Mucosa of stomach (tissue), 1 donor: ENCODE data around the gene PSMD2.
"Not testable (repeated sequence)": the region's sequence is repeated elsewhere in the genome, so short reads cannot be mapped to it uniquely, and the experiment has no call there.

Experiments
- H3K27me3 ChIP-seq: one replicate; pipeline ENCODE4 v1.7.0; 2013; ENCODE audit warnings: mild to moderate bottlenecking, low read length; ENCODE audit not compliant: control insufficient read depth, insufficient read depth
- H3K36me3 ChIP-seq: one replicate; pipeline ENCODE4 v1.7.0; 2013; ENCODE audit warnings: low read length; ENCODE audit not compliant: control insufficient read depth, insufficient read depth
- H3K4me1 ChIP-seq: one replicate; pipeline ENCODE4 v1.7.0; 2013; ENCODE audit warnings: mild to moderate bottlenecking, low read length; ENCODE audit not compliant: control insufficient read depth, insufficient read depth
- H3K4me3 ChIP-seq: one replicate; pipeline ENCODE4 v1.7.0; 2013; ENCODE audit warnings: low read length
- H3K9ac ChIP-seq: one replicate; pipeline ENCODE4 v1.7.0; 2013; ENCODE audit warnings: mild to moderate bottlenecking, low read length, moderate library complexity
- H3K9me3 ChIP-seq: one replicate; pipeline ENCODE4 v1.7.0; 2013; ENCODE audit warnings: mild to moderate bottlenecking, low read length, moderate library complexity; ENCODE audit not compliant: control insufficient read depth
- donor health status: Pancreatic carcinoma.

The PSMD2 gene

DNA sequence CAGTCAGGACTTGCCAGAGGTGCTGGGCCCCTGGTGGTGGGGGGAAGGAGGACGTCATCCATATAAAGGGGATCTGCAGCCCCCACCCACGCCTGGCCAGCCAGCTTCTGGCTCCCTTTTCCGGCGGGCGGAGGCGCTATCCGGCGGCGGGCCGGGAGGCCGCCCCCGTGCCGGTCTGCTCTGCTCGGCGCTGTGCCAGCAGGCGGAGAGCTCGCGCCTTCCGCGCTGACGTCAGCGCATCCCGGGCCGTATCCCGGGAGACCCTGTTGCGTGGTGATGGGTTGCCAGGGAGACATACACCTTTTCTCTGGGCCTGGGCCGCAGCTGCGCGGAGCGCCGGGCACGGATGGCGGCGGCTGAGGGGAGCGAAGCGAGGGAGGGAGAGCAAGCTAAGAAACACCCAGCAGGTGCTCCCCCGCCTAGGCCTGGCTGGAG, 39.5 kb downstream of the PSMD2 start:
- peaks cover 7% of the 10 kb centered on the region for H3K36me3 ChIP-seq
- H3K9me3 ChIP-seq, result no peaks in the 10 kb centered on the region
- no peaks in the 10 kb centered on the region for H3K27me3 ChIP-seq
- H3K4me3 ChIP-seq, result no peak overlapping the region
- peaks cover 44% of the 10 kb centered on the region for H3K4me1 ChIP-seq
- no peak overlapping the region for H3K9ac ChIP-seq

DNA sequence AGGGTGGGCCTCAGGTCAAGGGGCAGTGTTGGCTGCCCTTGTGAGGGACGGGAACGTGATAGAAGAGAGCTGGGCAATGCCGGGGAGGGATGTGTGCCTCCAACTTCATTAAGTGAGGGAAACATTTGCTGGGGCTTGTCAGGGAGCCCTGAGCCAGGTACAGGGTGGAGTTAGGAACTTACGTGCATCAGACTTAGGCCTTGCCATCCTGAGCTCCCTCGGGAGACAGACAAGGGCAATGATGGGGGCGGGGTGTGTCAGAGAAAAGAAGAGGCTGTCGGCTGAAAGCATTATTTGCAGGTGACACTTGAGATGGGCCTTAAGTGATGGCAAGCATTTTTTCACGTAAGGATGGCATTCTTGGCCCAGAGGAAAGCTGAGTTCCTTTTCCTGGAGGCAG, 40.0 kb downstream of the PSMD2 start:
- no peaks in the 10 kb centered on the region for H3K27me3 ChIP-seq
- H3K4me3 ChIP-seq, result no peak overlapping the region
- no peak overlapping the region for H3K9ac ChIP-seq
- H3K4me1 ChIP-seq, result peaks cover 44% of the 10 kb centered on the region
- no peaks in the 10 kb centered on the region for H3K9me3 ChIP-seq
- H3K36me3 ChIP-seq, result peaks cover 4% of the 10 kb centered on the region

DNA sequence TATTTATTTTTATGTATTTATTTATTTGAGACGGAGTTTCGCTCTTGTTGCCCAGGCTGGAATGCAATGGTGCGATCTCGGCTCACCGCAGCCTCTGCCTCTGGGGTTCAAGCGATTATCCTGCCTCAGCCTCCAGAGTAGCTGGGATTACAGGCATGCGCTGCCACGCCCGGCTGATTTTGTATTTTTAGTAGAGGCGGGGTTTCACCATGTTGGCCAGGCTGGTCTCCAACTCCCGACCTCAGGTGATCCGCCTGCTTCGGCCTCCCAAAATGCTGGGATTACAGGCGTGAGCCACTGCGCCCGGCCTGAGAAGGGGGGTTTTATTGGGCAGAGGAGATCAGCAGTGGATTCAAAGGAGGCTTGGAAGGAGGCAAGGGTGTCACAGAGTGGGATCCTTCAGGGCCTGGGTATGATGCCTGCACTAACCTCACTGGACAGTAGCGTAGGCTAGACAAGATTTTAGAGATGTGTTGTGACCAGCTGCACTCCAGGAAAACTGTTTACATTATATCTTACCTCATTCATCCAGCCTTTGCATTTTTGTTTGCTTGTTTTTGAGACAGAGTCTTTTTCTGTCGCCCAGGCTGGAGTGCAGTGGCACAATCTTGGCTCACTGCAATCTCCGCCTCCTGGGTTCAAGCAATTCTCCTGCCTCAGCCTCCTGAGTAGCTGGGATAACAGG, 40.6 kb downstream of the PSMD2 start:
- not testable (repeated sequence) for H3K9ac ChIP-seq, H3K4me3 ChIP-seq, H3K27me3 ChIP-seq

DNA sequence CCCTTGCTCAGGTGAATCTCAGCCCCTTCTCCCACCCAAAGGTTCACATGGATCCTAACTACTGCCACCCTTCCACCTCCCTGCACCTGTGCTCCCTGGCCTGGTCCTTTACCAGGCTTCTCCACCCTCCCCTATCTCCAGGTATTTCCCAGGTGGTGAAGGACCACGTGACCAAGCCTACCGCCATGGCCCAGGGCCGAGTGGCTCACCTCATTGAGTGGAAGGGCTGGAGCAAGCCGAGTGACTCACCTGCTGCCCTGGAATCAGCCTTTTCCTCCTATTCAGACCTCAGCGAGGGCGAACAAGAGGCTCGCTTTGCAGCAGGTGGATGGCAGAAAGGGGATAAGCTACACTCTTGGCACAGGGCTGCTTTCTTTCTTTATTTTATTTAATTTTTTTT, 42.9 kb downstream of the PSMD2 start:
- peaks cover 43% of the 10 kb centered on the region for H3K4me1 ChIP-seq
- no peak overlapping the region for H3K9ac ChIP-seq
- no peaks in the 10 kb centered on the region for H3K9me3 ChIP-seq
- no peak overlapping the region for H3K4me3 ChIP-seq
- no peaks in the 10 kb centered on the region for H3K36me3 ChIP-seq
- no peaks in the 10 kb centered on the region for H3K27me3 ChIP-seq

More for the DNA sequence above, 40.6 kb downstream of the PSMD2 start:
- not testable (repeated sequence) for H3K9me3 ChIP-seq, H3K36me3 ChIP-seq
- H3K4me1 ChIP-seq, result peaks cover 44% of the 10 kb centered on the region

DNA sequence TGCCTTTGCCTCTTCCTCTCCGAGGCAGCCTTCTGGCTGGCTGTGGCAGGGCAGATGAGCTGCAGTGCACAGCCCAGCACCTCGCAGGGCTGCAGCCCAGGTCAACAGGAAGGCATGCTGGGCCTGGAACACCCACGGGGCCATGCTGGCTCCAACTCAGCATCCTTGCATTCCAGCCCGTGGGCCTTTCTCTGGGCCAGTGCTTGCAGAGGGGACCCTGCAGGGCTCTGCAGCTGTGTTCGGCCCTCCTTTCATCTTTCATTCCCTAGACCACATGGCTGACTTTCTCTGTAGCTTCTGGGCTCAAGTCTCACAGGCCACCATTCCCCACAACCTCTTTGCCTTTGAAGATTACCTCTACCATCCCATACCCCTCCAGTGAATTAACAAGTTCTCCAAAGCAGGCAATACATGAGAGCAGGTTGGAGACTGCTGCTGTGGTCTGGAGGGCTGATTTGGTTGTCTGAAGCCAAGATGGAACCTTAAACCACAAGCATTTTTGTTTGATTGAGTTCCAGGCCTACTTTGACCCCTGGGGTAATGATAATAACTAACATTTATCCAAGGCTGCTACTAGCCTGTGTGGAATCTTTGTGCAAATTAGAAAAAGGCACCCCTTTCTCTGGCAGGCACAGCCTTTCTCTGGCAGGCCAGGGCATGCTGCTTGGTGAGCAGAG, 44.3 kb downstream of the PSMD2 start:
- no peaks in the 10 kb centered on the region for H3K36me3 ChIP-seq
- H3K9ac ChIP-seq, result no peak overlapping the region
- no peak overlapping the region for H3K4me3 ChIP-seq
- no peaks in the 10 kb centered on the region for H3K27me3 ChIP-seq
- peaks cover 32% of the 10 kb centered on the region for H3K4me1 ChIP-seq
- no peaks in the 10 kb centered on the region for H3K9me3 ChIP-seq

DNA sequence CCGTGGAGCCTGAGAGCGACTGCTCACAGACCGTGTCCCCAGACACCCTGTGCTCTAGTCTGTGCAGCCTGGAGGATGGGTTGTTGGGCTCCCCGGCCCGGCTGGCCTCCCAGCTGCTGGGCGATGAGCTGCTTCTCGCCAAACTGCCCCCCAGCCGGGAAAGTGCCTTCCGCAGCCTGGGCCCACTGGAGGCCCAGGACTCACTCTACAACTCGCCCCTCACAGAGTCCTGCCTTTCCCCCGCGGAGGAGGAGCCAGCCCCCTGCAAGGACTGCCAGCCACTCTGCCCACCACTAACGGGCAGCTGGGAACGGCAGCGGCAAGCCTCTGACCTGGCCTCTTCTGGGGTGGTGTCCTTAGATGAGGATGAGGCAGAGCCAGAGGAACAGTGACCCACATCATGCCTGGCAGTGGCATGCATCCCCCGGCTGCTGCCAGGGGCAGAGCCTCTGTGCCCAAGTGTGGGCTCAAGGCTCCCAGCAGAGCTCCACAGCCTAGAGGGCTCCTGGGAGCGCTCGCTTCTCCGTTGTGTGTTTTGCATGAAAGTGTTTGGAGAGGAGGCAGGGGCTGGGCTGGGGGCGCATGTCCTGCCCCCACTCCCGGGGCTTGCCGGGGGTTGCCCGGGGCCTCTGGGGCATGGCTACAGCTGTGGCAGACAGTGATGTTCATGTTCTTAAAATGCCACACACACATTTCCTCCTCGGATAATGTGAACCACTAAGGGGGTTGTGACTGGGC, 45.7 kb downstream of the PSMD2 start:
- no peaks in the 10 kb centered on the region for H3K36me3 ChIP-seq
- no peaks in the 10 kb centered on the region for H3K27me3 ChIP-seq
- no peak overlapping the region for H3K4me3 ChIP-seq
- H3K4me1 ChIP-seq, result peaks cover 34% of the 10 kb centered on the region
- H3K9me3 ChIP-seq, result no peaks in the 10 kb centered on the region
- H3K9ac ChIP-seq, result no peak overlapping the region

DNA sequence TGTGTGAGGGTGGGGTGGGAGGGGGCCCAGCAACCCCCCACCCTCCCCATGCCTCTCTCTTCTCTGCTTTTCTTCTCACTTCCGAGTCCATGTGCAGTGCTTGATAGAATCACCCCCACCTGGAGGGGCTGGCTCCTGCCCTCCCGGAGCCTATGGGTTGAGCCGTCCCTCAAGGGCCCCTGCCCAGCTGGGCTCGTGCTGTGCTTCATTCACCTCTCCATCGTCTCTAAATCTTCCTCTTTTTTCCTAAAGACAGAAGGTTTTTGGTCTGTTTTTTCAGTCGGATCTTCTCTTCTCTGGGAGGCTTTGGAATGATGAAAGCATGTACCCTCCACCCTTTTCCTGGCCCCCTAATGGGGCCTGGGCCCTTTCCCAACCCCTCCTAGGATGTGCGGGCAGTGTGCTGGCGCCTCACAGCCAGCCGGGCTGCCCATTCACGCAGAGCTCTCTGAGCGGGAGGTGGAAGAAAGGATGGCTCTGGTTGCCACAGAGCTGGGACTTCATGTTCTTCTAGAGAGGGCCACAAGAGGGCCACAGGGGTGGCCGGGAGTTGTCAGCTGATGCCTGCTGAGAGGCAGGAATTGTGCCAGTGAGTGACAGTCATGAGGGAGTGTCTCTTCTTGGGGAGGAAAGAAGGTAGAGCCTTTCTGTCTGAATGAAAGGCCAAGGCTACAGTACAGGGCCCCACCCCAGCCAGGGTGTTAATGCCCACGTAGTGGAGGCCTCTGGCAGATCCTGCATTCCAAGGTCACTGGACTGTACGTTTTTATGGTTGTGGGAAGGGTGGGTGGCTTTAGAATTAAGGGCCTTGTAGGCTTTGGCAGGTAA, 46.5 kb downstream of the PSMD2 start:
- Histone ChIP-seq H3K4me1 (peaks cover 37% of the 10 kb centered on the region), H3K9me3 (no peaks in the 10 kb centered on the region), H3K9ac (no peak overlapping the region), H3K27me3 (no peaks in the 10 kb centered on the region), H3K4me3 (no peak overlapping the region), H3K36me3 (no peaks in the 10 kb centered on the region)

DNA sequence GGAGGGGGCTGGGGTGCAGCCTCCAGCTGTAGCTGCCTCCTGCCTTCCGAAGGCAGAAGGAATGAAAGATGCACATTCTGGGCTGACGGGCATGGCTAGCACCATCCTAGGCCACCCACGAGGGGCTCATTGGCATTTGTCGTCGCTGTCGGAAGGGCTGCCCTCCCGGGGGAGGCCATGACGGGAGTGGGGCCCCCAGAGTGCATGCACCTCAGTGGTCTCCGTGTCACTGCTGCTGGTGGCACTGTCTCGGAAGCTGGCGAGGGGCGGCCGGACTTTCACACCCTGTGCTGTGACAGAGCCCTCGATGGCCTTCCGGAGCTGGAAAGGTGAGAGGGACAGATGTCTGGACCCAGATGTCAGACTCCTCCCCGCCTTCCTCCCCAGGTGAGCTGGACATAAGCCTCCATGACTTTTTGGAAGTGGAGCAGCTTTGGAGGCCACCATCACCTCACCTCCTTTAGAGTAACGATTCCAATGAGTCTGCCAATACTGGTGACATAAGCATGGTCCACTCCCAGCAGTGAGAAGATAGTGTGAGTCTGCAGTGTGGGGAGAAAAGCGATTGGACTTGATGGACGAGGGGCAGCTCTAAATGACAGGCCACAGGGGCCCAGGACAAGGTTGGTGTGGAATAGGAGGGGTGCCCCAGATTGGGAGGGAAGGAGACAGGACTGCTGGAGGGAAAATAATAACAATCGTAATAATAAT, 47.6 kb downstream of the PSMD2 start:
- no peak overlapping the region for H3K9ac ChIP-seq
- no peaks in the 10 kb centered on the region for H3K27me3 ChIP-seq
- no peaks in the 10 kb centered on the region for H3K9me3 ChIP-seq
- no peaks in the 10 kb centered on the region for H3K36me3 ChIP-seq
- H3K4me1 ChIP-seq, result peaks cover 37% of the 10 kb centered on the region
- no peak overlapping the region for H3K4me3 ChIP-seq

DNA sequence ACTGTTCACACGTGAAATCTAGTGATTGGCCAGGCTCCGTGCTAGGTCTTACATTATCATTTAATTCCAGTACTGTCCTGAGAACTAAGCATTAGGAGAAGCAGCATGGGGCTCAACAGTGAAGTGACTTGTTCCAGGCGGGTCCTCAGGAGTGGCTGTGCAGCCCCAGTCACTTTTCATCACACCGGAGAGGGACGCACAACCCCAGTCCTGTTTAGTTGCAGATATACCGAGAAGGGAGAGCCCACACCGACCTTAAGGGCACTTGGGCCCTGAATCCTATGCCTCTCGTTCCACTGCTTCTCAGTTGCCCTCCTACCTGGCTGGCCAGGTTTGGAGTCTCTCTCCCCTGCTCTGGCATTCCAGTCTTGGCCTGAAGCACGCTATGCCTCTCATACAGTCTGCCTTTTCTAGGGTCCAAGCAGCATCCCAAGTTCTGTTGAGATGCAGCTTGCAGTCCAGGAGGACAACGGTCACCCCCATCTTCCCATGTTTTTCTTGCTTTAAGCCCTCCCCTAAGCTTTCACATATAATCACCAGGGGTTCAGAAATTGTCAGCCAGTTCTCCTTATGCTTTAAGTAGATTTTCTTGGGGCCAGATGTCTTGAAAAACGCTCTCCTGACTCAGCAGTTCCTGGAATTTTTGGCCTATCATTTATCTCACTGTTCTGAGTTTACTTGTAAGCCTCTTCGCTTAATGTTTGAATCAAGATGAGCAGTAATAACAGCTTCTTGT, 48.4 kb downstream of the PSMD2 start:
- H3K4me3 ChIP-seq, result no peak overlapping the region
- no peak overlapping the region for H3K9ac ChIP-seq
- H3K27me3 ChIP-seq, result no peaks in the 10 kb centered on the region
- no peaks in the 10 kb centered on the region for H3K9me3 ChIP-seq
- H3K4me1 ChIP-seq, result peaks cover 39% of the 10 kb centered on the region
- H3K36me3 ChIP-seq, result no peaks in the 10 kb centered on the region

DNA sequence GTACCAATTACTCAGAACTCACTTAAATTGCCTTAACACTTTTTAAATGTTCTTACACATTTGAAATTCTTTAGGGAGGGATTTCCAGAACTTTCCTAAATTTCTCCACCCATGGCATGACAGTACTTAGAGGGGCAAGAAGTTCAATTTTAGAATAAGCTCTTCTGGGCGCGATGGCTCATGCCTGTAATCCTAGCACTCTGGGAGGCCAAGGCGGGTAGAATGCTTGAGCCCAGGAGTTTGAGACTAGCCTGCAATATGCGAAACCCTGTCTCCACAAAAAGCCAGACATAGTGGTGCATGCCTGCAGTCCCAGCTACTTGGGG, 49.0 kb downstream of the PSMD2 start:
- Histone ChIP-seq H3K4me3 (no peak overlapping the region), H3K9ac (no peak overlapping the region), H3K9me3 (no peaks in the 10 kb centered on the region), H3K36me3 (no peaks in the 10 kb centered on the region), H3K27me3 (no peaks in the 10 kb centered on the region), H3K4me1 (peaks cover 41% of the 10 kb centered on the region)
